Endodermal cell (in vitro differentiated cells): ENCODE measurements around the gene CCDC134. TPM values are rescaled to one million over a fixed set of nuclear protein-coding genes. Genes with fewer than 3 reads are reported as not detected.

Source experiments
- DNase-seq: peaks from one replicate; pipeline ENCODE4 v3.0.0-alpha.2; 2017
- H3K27ac ChIP-seq: 2 replicates; pipeline ENCODE4 v1.5.1; 2013; ENCODE audit warnings: mild to moderate bottlenecking, low read depth, low read length, moderate library complexity
- H3K27me3 ChIP-seq: 2 replicates; pipeline ENCODE4 v1.6.1; 2013; ENCODE audit warnings: mild to moderate bottlenecking, low read length, moderate library complexity; ENCODE audit not compliant: insufficient read depth, control insufficient read depth, poor library complexity, severe bottlenecking
- H3K36me3 ChIP-seq: 2 replicates; pipeline ENCODE4 v1.7.0; 2013; ENCODE audit warnings: mild to moderate bottlenecking, low read length, moderate library complexity; ENCODE audit not compliant: control insufficient read depth, insufficient read depth
- H3K4me1 ChIP-seq: one replicate; pipeline ENCODE4 v1.7.0; 2013; ENCODE audit warnings: low read length; ENCODE audit not compliant: control insufficient read depth, insufficient read depth
- H3K4me3 ChIP-seq: 2 replicates; pipeline ENCODE4 v1.5.1; 2013; ENCODE audit warnings: mild to moderate bottlenecking, low read length, moderate library complexity
- H3K9ac ChIP-seq: 2 replicates; pipeline ENCODE4 v1.6.1; 2013; ENCODE audit warnings: mild to moderate bottlenecking, low read length, moderate library complexity; ENCODE audit not compliant: poor library complexity, severe bottlenecking; ENCODE audit errors: extremely low read depth
- H3K9me3 ChIP-seq: 2 replicates; pipeline ENCODE4 v1.6.1; 2013; ENCODE audit warnings: mild to moderate bottlenecking, low read length, moderate library complexity; ENCODE audit not compliant: control insufficient read depth
- H3K27ac Mint-ChIP-seq: 2 replicates; pipeline ENCODE4 v1.8.0; 2020; ENCODE audit warnings: mixed read lengths
- H3K27me3 Mint-ChIP-seq: 2 replicates; pipeline ENCODE4 v1.8.0; 2021; ENCODE audit warnings: mild to moderate bottlenecking, mixed read lengths; ENCODE audit not compliant: insufficient read depth
- H3K36me3 Mint-ChIP-seq: 2 replicates; pipeline ENCODE4 v1.8.0; 2020; ENCODE audit warnings: low read depth, mixed read lengths
- H3K4me1 Mint-ChIP-seq: 2 replicates; pipeline ENCODE4 v1.8.0; 2020; ENCODE audit warnings: mixed read lengths
- H3K4me3 Mint-ChIP-seq: 2 replicates; pipeline ENCODE4 v1.8.0; 2020; ENCODE audit warnings: mild to moderate bottlenecking, moderate library complexity, mixed read lengths
- H3K9me3 Mint-ChIP-seq: 2 replicates; pipeline ENCODE4 v1.8.0; 2020; ENCODE audit warnings: mild to moderate bottlenecking, mixed read lengths
- CTCF ChIP-seq: fragments of 200-600 bp; sonication (generic); conservative IDR thresholded peaks from 2 replicates; pipeline ENCODE4 v1.5.0; 2021; ENCODE audit warnings: antibody characterized with exemption, mild to moderate bottlenecking
- WGBS, 2 experiments: methylation state at CpG; one replicate each; pipeline versions ENCODE4 v1.1.5 to v1.1.7; 2013; ENCODE audit warnings: missing lambda C conversion rate in 2 of 2, mixed read lengths in 1 of 2; ENCODE audit not compliant: insufficient coverage in 1 of 2, insufficient read length in 1 of 2; 5-methylcytosine and 5-hydroxymethylcytosine counted together
- total RNA-seq, 2 donors: library from RNA; stranded (reverse); fragmentation: NEBNext Ultra II Directional in 1 of 2; extraction: Animal tissue kit (Norgen Biotek cat#: 25700) in 1 of 2; gene quantifications; 2 replicates in 1 of 2; 3 replicates in 1 of 2; pipeline ENCODE4 v1.2.1, GENCODE V29; 2021

Gene CCDC134
- total RNA-seq, 2 donors from 2014 or later, result 15.0 to 21.0 TPM

DNA sequence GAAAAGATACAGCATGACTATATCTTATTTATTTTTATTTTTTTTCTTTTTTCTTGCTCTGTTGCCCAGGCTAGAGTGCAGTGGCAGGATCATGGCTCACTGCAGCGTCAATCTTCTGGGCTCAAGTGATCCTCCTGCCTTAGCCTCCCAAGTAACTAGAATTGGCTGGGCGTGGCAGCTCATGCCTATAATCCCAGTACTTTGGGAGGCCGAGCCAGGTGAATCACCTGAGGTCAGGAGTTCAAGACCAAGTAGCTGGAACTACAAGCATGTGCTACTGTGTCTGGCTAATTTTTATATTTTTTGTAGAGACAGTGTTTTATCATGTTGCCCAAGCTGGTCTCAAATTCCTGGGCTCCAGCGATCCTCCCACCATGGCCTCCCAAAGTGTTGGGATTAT is 28.3 kb upstream of the CCDC134 start:
- no peaks in the 10 kb centered on the region for H3K27me3 ChIP-seq
- H3K36me3 Mint-ChIP-seq, result no peaks in the 10 kb centered on the region
- no peak overlapping the region for H3K27ac ChIP-seq
- peaks cover 24% of the 10 kb centered on the region for H3K27me3 Mint-ChIP-seq
- H3K9me3 ChIP-seq, result no peaks in the 10 kb centered on the region
- no peak for DNase-seq
- WGBS, 2 experiments, result 86 to 95% methylated on average over 1 to 4 of the region's 4 CpGs
- no peaks in the 10 kb centered on the region for H3K4me1 ChIP-seq
- H3K4me3 Mint-ChIP-seq, result no peak overlapping the region
- no peak overlapping the region for H3K27ac Mint-ChIP-seq
- peaks cover 18% of the 10 kb centered on the region for H3K4me1 Mint-ChIP-seq
- no peaks in the 10 kb centered on the region for H3K9me3 Mint-ChIP-seq
- H3K36me3 ChIP-seq, result no peaks in the 10 kb centered on the region
- no peak overlapping the region for H3K4me3 ChIP-seq
- TF ChIP-seq CTCF, result no peak
- H3K9ac ChIP-seq, result no peak overlapping the region

DNA sequence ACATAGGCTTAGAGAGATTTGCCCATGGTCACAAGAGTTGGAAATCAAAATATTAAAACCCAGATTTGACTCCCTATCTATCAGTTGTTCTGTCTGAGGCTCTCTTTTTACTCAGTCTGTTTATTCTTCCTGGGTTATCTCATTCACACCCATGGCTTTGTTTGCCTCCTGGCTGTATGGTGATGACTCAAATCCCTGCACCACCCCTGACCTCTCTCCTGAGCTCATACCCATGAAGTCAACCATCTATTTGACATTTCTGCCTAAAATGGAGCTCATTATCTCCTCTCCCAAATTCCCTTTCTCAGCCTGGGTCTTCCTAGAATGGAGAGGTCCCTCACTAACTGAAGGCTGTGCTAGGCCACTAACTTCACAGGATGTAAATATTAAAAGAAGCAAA is 27.8 kb upstream of the CCDC134 start:
- H3K27me3 Mint-ChIP-seq, result peaks cover 26% of the 10 kb centered on the region
- H3K4me3 Mint-ChIP-seq, result no peak overlapping the region
- Histone ChIP-seq H3K4me1 (no peaks in the 10 kb centered on the region), H3K9me3 (no peaks in the 10 kb centered on the region), H3K9ac (no peak overlapping the region), H3K4me3 (no peak overlapping the region), H3K36me3 (no peaks in the 10 kb centered on the region), H3K27me3 (peaks cover 4% of the 10 kb centered on the region), H3K27ac (no peak overlapping the region)
- no peak overlapping the region for H3K27ac Mint-ChIP-seq
- DNase-seq, result no peak
- no peak for TF ChIP-seq CTCF
- H3K4me1 Mint-ChIP-seq, result peaks cover 18% of the 10 kb centered on the region
- no peaks in the 10 kb centered on the region for H3K9me3 Mint-ChIP-seq
- H3K36me3 Mint-ChIP-seq, result no peaks in the 10 kb centered on the region

GRCh38 chr22:41775338-41775737 is 25.1 kb upstream of the CCDC134 start:
- Mint-ChIP-seq H3K27me3 (peaks cover 42% of the 10 kb centered on the region), H3K27ac (no peak overlapping the region), H3K4me1 (peaks cover 28% of the 10 kb centered on the region), H3K9me3 (no peaks in the 10 kb centered on the region), H3K36me3 (no peaks in the 10 kb centered on the region), H3K4me3 (no peak overlapping the region)
- Histone ChIP-seq H3K4me1 (no peaks in the 10 kb centered on the region), H3K9me3 (no peaks in the 10 kb centered on the region), H3K4me3 (no peak overlapping the region), H3K27me3 (peaks cover 24% of the 10 kb centered on the region), H3K36me3 (no peaks in the 10 kb centered on the region), H3K9ac (no peak overlapping the region), H3K27ac (no peak overlapping the region)
- TF ChIP-seq CTCF, result no peak
- WGBS, 2 experiments, result 92 to 94% methylated on average over 5 of the region's 5 CpGs
- no peak for DNase-seq
